Stimulated activated CD8-positive, alpha-beta memory T cell treated with anti-CD3 and anti-CD28 coated beads, Interleukin-4, amount 100 ng/mL, for 4 hours (primary cell): ENCODE measurements around the gene KCNA10.

Source experiments
- DNase-seq, 2 donors: peaks; one replicate each; pipeline ENCODE4 v3.0.0-alpha.2; 2020; ENCODE audit warnings: low read depth in 2 of 2, low spot score in 1 of 2

The KCNA10 gene

DNA sequence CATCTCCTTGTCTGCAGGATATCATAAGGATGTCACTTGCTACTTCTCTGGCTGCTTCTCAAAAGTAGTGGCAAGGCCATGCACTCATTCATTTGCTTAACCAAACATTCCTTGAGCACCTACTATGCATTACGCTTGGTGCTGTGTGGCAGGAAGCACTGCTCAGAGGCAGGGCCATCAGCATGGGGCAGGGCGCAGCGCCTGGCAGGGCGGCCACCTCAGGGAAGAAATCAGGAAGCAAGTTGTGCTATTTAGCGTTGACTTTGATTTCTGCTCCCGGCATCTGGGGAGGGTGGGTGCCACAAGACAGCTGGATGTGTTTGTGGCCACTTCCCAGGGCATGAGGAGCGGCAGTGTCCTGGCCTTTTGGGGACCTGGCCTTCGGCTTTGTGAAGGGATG lies 40.1 kb downstream of the KCNA10 start:
- DNase-seq: no peak

GRCh38 chr1:110477967-110478640 lies 40.9 kb downstream of the KCNA10 start:
- no peak for DNase-seq

GRCh38 chr1:110477445-110477957 lies 41.5 kb downstream of the KCNA10 start:
- DNase-seq: no peak

- no peak for DNase-seq
These were observed 41.9 kb downstream of the KCNA10 start for GRCh38 chr1:110477041-110477440.

DNA sequence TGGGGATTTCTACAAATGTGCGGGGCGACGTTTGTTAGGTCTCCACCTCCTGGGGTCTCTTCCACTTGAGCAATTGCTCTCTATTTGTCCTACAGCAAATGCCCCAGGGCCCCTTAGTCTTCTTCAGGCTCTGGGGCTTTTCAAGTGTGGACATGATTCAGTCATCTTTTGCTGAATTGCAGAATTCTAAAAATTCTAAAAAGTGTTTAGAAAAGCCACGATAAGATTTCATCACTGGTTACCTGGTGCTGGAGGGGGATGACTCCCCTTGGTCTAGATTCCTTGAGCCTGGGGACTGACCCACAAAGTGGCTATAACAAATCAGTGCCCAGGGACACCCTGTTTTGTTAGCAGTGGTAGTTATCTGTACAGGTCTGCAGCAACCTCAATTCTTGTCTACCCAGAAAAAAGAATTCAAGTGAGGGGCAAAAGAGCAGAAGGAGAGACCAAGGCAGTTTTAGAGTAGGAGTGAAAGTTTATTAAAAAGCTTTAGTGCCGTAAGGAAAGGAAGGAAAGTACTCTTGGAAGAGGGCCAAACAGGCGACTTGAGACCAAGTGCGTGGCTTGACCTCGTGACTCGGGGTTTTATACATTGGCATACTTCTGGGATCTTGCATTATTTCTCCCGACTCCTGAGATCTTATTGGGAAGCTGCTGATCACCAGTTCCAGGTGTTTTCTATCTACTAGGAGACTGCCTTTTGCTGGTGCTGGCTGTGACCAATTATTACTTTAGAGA lies 42.8 kb downstream of the KCNA10 start:
- no peak for DNase-seq

- DNase-seq: no peak
These were observed 43.5 kb downstream of the KCNA10 start for GRCh38 chr1:110475362-110476027.

- DNase-seq: no peak
These were observed 44.5 kb downstream of the KCNA10 start for GRCh38 chr1:110474444-110474843.

DNA sequence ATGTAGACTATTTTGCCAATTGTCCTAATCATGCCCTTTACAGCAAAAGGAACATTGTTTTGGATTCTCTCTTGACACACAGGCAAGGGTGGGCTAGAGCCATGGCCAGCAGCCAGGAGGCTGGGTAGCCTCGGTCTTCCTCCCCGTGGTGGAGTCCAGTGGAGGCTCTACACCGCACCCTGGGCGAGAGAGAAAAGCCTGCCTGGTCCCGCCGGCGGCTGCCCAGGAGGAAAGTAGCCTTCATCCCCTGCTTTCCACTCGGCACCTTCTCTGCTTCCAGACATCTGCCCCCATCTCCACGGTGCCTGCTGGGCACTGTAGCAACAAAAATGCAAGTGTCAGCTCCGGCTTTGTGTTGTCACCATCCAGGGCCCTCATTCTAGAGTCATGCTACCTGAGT lies 46.4 kb downstream of the KCNA10 start:
- no peak for DNase-seq

GRCh38 chr1:110471131-110471530 lies 47.8 kb downstream of the KCNA10 start:
- no peak for DNase-seq
